ENCODE data around the gene ST8SIA2. TPM values are rescaled to one million over a fixed set of nuclear protein-coding genes. Genes with fewer than 3 reads are reported as not detected.

The ST8SIA2 gene
- polyA plus RNA-seq, 1 donor from 2014 or later: 24.0 TPM

DNA sequence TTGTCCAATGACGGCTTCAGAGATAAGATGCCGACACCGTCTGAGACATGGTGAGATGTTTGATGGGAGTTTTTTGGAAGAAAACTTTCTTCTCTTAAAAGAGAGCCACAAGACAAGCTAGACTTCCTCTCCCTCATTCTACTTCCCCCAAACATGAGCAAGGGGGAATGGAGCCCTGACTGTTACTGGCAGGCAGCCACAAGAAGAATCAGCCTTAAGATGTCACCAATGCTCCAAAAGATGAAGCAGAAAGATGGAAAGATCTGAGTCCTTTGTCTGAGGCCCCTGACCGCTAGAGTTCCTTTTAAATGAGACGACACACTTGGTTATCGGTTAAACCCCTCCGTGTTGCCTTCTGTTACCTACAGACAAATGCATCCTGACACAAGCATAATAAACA, 108.7 kb downstream of the ST8SIA2 start:
- Histone ChIP-seq H4K20me1 (ENCODE audit: insufficient read depth) (no peaks in the 10 kb centered on the region), H3K79me2 (replicated peaks; ENCODE audit: insufficient read depth, low read length) (no peaks in the 10 kb centered on the region), H3K9me2 (ENCODE audit: insufficient read depth, low read length) (no peaks in the 10 kb centered on the region), H3K27me3 (ENCODE audit: insufficient read depth, low read depth, low read length) (no peaks in the 10 kb centered on the region), H3K27ac (ENCODE audit: low read length) (no peak overlapping the region), H2AFZ (ENCODE audit: low read depth, low read length) (no peak overlapping the region), H3F3A (ENCODE audit: insufficient read depth, low read length, poor library complexity, severe bottlenecking) (peaks cover 5% of the 10 kb centered on the region), H3K9me3 (ENCODE audit: low read length) (peaks cover 4% of the 10 kb centered on the region), H3K36me3 (ENCODE audit: insufficient read depth, low read length) (no peaks in the 10 kb centered on the region), H3K9ac (ENCODE audit: low read length) (no peak overlapping the region), H3K4me3 (ENCODE audit: low read length) (no peak overlapping the region), H3K4me2 (ENCODE audit: low read length) (no peak overlapping the region)
- TF ChIP-seq, protein P1, sequence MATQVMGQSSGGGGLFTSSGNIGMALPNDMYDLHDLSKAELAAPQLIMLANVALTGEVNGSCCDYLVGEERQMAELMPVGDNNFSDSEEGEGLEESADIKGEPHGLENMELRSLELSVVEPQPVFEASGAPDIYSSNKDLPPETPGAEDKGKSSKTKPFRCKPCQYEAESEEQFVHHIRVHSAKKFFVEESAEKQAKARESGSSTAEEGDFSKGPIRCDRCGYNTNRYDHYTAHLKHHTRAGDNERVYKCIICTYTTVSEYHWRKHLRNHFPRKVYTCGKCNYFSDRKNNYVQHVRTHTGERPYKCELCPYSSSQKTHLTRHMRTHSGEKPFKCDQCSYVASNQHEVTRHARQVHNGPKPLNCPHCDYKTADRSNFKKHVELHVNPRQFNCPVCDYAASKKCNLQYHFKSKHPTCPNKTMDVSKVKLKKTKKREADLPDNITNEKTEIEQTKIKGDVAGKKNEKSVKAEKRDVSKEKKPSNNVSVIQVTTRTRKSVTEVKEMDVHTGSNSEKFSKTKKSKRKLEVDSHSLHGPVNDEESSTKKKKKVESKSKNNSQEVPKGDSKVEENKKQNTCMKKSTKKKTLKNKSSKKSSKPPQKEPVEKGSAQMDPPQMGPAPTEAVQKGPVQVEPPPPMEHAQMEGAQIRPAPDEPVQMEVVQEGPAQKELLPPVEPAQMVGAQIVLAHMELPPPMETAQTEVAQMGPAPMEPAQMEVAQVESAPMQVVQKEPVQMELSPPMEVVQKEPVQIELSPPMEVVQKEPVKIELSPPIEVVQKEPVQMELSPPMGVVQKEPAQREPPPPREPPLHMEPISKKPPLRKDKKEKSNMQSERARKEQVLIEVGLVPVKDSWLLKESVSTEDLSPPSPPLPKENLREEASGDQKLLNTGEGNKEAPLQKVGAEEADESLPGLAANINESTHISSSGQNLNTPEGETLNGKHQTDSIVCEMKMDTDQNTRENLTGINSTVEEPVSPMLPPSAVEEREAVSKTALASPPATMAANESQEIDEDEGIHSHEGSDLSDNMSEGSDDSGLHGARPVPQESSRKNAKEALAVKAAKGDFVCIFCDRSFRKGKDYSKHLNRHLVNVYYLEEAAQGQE (IDR thresholded peaks at IDR 0.05; ENCODE audit: borderline replicate concordance): no peak
- no peak for TF ChIP-seq EZH2 (IDR thresholded peaks at IDR 0.05; ENCODE audit: borderline replicate concordance, insufficient read depth, low read length, poor library complexity, severe bottlenecking)

DNA sequence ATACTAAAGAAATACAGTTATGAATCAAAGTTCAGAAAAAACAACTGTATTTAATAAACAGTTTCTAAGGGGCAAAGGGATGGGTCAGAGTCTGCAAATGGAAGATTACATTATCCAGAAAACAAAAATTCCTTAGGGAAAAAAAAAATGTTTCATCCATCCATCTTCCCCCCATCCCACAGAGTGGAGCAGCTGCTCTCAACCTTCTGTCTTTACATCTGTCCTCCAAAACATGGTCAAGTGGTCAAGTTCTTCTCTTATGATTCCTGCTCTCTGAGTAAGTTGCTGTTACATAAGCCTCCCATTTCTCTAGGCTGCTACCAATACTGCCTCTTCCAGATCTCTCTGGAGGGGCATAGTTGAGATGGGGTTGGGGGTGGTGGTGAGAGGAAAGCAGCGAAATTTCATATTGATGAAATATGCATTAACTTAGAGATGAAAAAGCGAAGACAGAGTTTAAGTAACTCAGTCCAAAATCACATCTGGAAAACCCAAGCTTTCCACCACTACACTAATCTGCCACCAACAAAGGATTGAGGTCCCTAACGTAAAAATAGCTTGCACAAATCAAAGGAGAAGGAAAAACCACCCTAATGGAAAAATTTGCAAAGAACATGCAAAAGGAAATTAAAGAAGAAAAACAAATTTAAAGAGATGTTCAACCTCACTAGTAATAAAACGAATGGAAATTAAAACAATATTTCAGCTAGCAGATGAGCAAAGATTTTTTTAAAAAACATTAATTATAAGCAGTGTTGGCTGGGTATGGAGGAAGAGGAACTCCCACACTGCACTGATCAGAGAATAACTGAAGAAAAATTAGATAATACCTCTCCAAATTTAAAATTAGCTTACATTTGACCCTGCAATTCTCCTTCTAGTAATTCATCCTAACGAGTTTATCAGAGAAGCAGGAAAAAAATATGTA, 109.5 kb downstream of the ST8SIA2 start:
- Histone ChIP-seq H3K27ac (ENCODE audit: low read length) (no peak overlapping the region), H2AFZ (ENCODE audit: low read depth, low read length) (no peak overlapping the region), H4K20me1 (ENCODE audit: insufficient read depth) (no peaks in the 10 kb centered on the region), H3K9ac (ENCODE audit: low read length) (no peak overlapping the region), H3K4me2 (ENCODE audit: low read length) (no peak overlapping the region), H3K9me2 (ENCODE audit: insufficient read depth, low read length) (no peaks in the 10 kb centered on the region), H3K9me3 (ENCODE audit: low read length) (peaks cover 4% of the 10 kb centered on the region), H3K27me3 (ENCODE audit: insufficient read depth, low read depth, low read length) (no peaks in the 10 kb centered on the region), H3K4me3 (ENCODE audit: low read length) (no peak overlapping the region), H3F3A (ENCODE audit: insufficient read depth, low read length, poor library complexity, severe bottlenecking) (peaks cover 5% of the 10 kb centered on the region), H3K79me2 (replicated peaks; ENCODE audit: insufficient read depth, low read length) (no peaks in the 10 kb centered on the region), H3K36me3 (ENCODE audit: insufficient read depth, low read length) (no peaks in the 10 kb centered on the region)
- no peak for TF ChIP-seq MXI1 (conservative IDR thresholded peaks at IDR 0.05; ENCODE audit: poor library complexity, severe bottlenecking)
- no peak for TF ChIP-seq POLR2AphosphoS5 (IDR thresholded peaks at IDR 0.05)
- no peak for TF ChIP-seq TAF1 (IDR thresholded peaks at IDR 0.05; ENCODE audit: low read depth)
- TF ChIP-seq EP300 (conservative IDR thresholded peaks at IDR 0.05; ENCODE audit: poor library complexity, severe bottlenecking): no peak
- no peak for TF ChIP-seq SMC3 (conservative IDR thresholded peaks at IDR 0.05; ENCODE audit: poor library complexity)
- no peak for TF ChIP-seq RAD21 (conservative IDR thresholded peaks at IDR 0.05)
- TF ChIP-seq, protein P2, sequence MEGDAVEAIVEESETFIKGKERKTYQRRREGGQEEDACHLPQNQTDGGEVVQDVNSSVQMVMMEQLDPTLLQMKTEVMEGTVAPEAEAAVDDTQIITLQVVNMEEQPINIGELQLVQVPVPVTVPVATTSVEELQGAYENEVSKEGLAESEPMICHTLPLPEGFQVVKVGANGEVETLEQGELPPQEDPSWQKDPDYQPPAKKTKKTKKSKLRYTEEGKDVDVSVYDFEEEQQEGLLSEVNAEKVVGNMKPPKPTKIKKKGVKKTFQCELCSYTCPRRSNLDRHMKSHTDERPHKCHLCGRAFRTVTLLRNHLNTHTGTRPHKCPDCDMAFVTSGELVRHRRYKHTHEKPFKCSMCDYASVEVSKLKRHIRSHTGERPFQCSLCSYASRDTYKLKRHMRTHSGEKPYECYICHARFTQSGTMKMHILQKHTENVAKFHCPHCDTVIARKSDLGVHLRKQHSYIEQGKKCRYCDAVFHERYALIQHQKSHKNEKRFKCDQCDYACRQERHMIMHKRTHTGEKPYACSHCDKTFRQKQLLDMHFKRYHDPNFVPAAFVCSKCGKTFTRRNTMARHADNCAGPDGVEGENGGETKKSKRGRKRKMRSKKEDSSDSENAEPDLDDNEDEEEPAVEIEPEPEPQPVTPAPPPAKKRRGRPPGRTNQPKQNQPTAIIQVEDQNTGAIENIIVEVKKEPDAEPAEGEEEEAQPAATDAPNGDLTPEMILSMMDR (IDR thresholded peaks at IDR 0.05; ENCODE audit: poor library complexity, severe bottlenecking): no peak
- no peak for TF ChIP-seq EZH2 (IDR thresholded peaks at IDR 0.05; ENCODE audit: borderline replicate concordance, insufficient read depth, low read length, poor library complexity, severe bottlenecking)
- TF ChIP-seq, protein P1 (IDR thresholded peaks at IDR 0.05; ENCODE audit: borderline replicate concordance): no peak

Data from neural cell (in vitro differentiated cells).